AG04450 (cell line): Measurements from ENCODE around the gene BCAR1. TPM values are rescaled to one million over a fixed set of nuclear protein-coding genes. Genes with fewer than 3 reads are reported as not detected.

Experiments used
- CTCF ChIA-PET: fragments of 300-600, 350-600 bp; formaldehyde crosslinking; extraction: SDS; loops from one replicate; lab custom pipeline; 2022; ENCODE audit warnings: antibody characterized with exemption, inconsistent platforms; lab: Charles Lee
- POLR2A ChIA-PET: fragments of 350-600 bp; formaldehyde crosslinking; extraction: SDS; loops from one replicate; lab custom pipeline; 2021; ENCODE audit warnings: antibody characterized with exemption, inconsistent platforms; lab: Yijun Ruan, JAX
- DNase-seq: peaks from one replicate; pipeline ENCODE4 v3.0.0-alpha.2; 2011; ENCODE audit warnings: low read depth, low spot score
- H3K27ac ChIP-seq: one replicate; pipeline ENCODE4 v1.5.1; 2012; ENCODE audit warnings: low read depth, low read length, control low read depth
- H3K27me3 ChIP-seq: one replicate; pipeline ENCODE4 v1.6.0; 2012; ENCODE audit warnings: low read length; ENCODE audit not compliant: control insufficient read depth, insufficient read depth
- H3K4me3 ChIP-seq: 2 replicates; pipeline ENCODE4 v1.5.1; 2011; ENCODE audit warnings: mild to moderate bottlenecking, low read depth, low read length, control low read depth
- H3K9me3 ChIP-seq: 2 replicates; pipeline ENCODE4 v1.5.1; 2012; ENCODE audit warnings: low read length; ENCODE audit not compliant: control insufficient read depth, insufficient read depth
- CTCF ChIP-seq: IDR thresholded peaks from 2 replicates; pipeline ENCODE4 v1.5.1; 2011; ENCODE audit warnings: low read depth, low read length, control low read depth, inconsistent platforms
- polyA plus RNA-seq: library from polyadenylated mRNA; depleted of rRNA; stranded (reverse); fragments of >200 nt; gene quantifications from 2 replicates; pipeline ENCODE4 v1.2.3, GENCODE V29; 2011

BCAR1 gene
- polyA plus RNA-seq, 1 experiment: 16.1 TPM

GRCh38 chr16:75239542-75240122 is 11.8 kb downstream of the BCAR1 start:
- Histone ChIP-seq H3K4me3 (no peak overlapping the region), H3K27me3 (no peaks in the 10 kb centered on the region), H3K27ac (peak overlapping the region; percentile 98), H3K9me3 (no peaks in the 10 kb centered on the region; the same call in 1 of the 2 replicates)
- no peak for TF ChIP-seq CTCF
- POLR2A ChIA-PET: interaction anchor here (1.0 to 1.5 kb wide), 2 partner anchors 11 to 15 kb away, joined by 4 to 5 read pairs; partner anchors contain the start of gene BCAR1
- CTCF ChIA-PET: interaction anchor here (0.5 to 1.1 kb wide), 4 partner anchors 29 to 230 kb away, joined by 3 to 5 read pairs (median 4); no protein-coding TSS in a partner anchor
- DNase-seq: no peak

GRCh38 chr16:75238853-75239541 is 12.4 kb downstream of the BCAR1 start:
- DNase-seq: no peak
- ChIA-PET POLR2A (interaction anchor here (1.0 to 1.5 kb wide), 2 partner anchors 12 to 16 kb away, joined by 4 to 5 read pairs; partner anchors contain the start of gene BCAR1), CTCF (interaction anchor here (0.5 to 1.5 kb wide), 4 partner anchors 39 to 231 kb away, joined by 4 to 5 read pairs (median 4); no protein-coding TSS in a partner anchor)
- Histone ChIP-seq H3K27ac (peak overlapping the region; percentile 98), H3K4me3 (peak overlapping the region; percentile 20; the same call in 1 of the 2 replicates), H3K9me3 (no peaks in the 10 kb centered on the region; the same call in 1 of the 2 replicates), H3K27me3 (no peaks in the 10 kb centered on the region)
- TF ChIP-seq CTCF: peak; percentile 27; the same call in 1 of the 2 replicates

- POLR2A ChIA-PET: interaction anchor here (1.0 to 1.5 kb wide), 2 partner anchors 13 to 17 kb away, joined by 4 to 5 read pairs; partner anchors contain the start of gene BCAR1
- peak overlapping the region; percentile 98 for H3K27ac ChIP-seq
- H3K9me3 ChIP-seq: no peaks in the 10 kb centered on the region; the same call in 1 of the 2 replicates
- 0 out of 2 replicates have a peak overlapping the region, but pooled peaks have one; percentile 2 for H3K4me3 ChIP-seq
- no peaks in the 10 kb centered on the region for H3K27me3 ChIP-seq
- CTCF ChIA-PET: interaction anchor here (1.1 to 1.5 kb wide), 3 partner anchors 39 to 164 kb away, joined by 4 to 5 read pairs (median 5); no protein-coding TSS in a partner anchor
- no peak for TF ChIP-seq CTCF
- DNase-seq: peak; percentile 74
These were observed 13.1 kb downstream of the BCAR1 start for GRCh38 chr16:75238132-75238852.

GRCh38 chr16:75237398-75238131 is 13.9 kb downstream of the BCAR1 start:
- H3K27me3 ChIP-seq: no peaks in the 10 kb centered on the region
- H3K27ac ChIP-seq: peak overlapping the region; percentile 98
- no peak for DNase-seq
- H3K4me3 ChIP-seq: no peak overlapping the region
- CTCF ChIA-PET: interaction anchor here (1.5 kb wide), 1 partner anchor 148 kb away, joined by 5 read pairs; no protein-coding TSS in a partner anchor
- POLR2A ChIA-PET: no interaction called here
- H3K9me3 ChIP-seq: no peaks in the 10 kb centered on the region; the same call in 1 of the 2 replicates
- no peak for TF ChIP-seq CTCF
